Epithelial cell of proximal tubule (primary cell): ENCODE results near the gene RMND5B. TPM values are rescaled to one million over a fixed set of nuclear protein-coding genes. Genes with fewer than 3 reads are reported as not detected.

ENCODE experiments used
- DNase-seq: peaks from one replicate; pipeline ENCODE4 v3.0.0-alpha.2; 2011; ENCODE audit warnings: low read depth
- H3K4me3 ChIP-seq: 2 replicates; pipeline ENCODE4 v1.5.1; 2011; ENCODE audit warnings: low read depth, mild to moderate bottlenecking, low read length
- CTCF ChIP-seq: conservative IDR thresholded peaks from 2 replicates; pipeline ENCODE4 v1.5.1; 2012; ENCODE audit warnings: low read depth, mild to moderate bottlenecking, low read length
- total RNA-seq: library from RNA; depleted of rRNA; stranded (reverse); fragments of >200 nt; gene quantifications from 2 replicates; pipeline ENCODE4 v1.2.3, GENCODE V29; 2015

Gene RMND5B
- total RNA-seq, 1 donor from 2014 or later: 31.5 TPM

DNA sequence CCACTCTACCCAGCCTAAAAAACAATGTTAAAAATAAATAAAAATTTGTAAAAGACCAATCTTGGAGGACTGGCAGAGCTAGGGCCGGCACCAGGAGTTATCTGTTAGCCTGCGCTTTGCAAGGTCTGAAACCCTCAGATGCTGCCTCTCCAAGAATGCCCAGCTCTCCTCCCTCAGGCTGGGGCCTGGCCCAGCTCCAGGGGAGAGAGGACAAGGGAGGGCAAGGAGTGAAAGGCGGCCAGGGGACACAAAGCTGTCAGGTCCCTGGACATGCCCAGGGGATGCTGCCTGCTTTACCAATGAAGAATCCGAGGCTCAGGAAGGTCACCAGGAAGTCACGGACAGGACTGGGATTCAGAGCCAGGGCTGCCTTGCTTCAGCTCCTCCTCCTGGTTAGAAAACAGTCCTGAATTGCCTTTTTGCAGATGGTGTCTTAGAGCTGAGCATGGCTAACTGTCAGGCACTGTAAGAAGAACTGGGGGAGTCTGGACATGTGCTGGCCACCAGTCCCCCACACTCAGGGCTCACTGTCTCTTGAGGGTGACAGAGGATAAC, 23.0 kb upstream of the RMND5B start:
- DNase-seq: no peak
- H3K4me3 ChIP-seq: no peak overlapping the region
- no peak for TF ChIP-seq CTCF

GRCh38 chr5:178108446-178108845, 22.4 kb upstream of the RMND5B start:
- no peak for DNase-seq
- TF ChIP-seq CTCF: no peak
- no peak overlapping the region for H3K4me3 ChIP-seq

GRCh38 chr5:178108966-178109365, 21.8 kb upstream of the RMND5B start:
- no peak for TF ChIP-seq CTCF
- DNase-seq: no peak
- no peak overlapping the region for H3K4me3 ChIP-seq

DNA sequence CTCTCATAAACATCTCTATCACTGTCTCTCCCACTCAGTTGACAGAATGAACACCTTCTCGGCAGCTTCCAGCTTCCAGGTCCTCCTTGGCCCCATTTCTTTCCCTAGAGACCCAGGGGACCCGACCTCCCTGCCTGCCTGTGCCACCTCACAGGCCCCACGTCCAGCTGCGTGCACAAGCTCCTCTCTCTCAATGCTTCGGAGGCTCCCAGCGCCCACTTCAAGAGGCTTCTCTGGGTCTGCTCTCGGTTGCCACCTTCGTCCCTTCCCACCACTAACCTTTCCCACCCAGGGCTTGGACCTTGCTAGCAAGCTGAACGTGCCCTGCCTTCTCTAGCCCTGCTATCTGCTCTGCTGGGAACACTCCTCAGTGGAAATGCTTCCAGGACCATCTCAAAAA, 20.3 kb upstream of the RMND5B start:
- H3K4me3 ChIP-seq: no peak overlapping the region
- no peak for DNase-seq

GRCh38 chr5:178111925-178112324, 18.9 kb upstream of the RMND5B start:
- H3K4me3 ChIP-seq: no peak overlapping the region
- TF ChIP-seq CTCF: no peak
- no peak for DNase-seq

More for the DNA sequence above, 20.3 kb upstream of the RMND5B start:
- no peak for TF ChIP-seq CTCF

GRCh38 chr5:178112545-178112944, 18.3 kb upstream of the RMND5B start:
- H3K4me3 ChIP-seq: no peak overlapping the region
- TF ChIP-seq CTCF: no peak
- no peak for DNase-seq

GRCh38 chr5:178113141-178113787, 17.6 kb upstream of the RMND5B start, which contains the start of gene N4BP3:
N4BP3 (plus strand) TSS chr5:178113532; CDS start chr5:178119584, 6,052 bp downstream.
- DNase-seq: no peak
- H3K4me3 ChIP-seq: peak within 1 kb of the TSS; percentile 70
- no peak for TF ChIP-seq CTCF
